Measurements from ENCODE around the gene IFNA17. TPM values are rescaled to one million over a fixed set of nuclear protein-coding genes. Genes with fewer than 3 reads are reported as not detected.
"Not testable (repeated sequence)": the region's sequence is repeated elsewhere in the genome, so short reads cannot be mapped to it uniquely, and the experiment has no call there.

Gene IFNA17
- total RNA-seq, 1 experiment from 2014 or later, result not detected

DNA sequence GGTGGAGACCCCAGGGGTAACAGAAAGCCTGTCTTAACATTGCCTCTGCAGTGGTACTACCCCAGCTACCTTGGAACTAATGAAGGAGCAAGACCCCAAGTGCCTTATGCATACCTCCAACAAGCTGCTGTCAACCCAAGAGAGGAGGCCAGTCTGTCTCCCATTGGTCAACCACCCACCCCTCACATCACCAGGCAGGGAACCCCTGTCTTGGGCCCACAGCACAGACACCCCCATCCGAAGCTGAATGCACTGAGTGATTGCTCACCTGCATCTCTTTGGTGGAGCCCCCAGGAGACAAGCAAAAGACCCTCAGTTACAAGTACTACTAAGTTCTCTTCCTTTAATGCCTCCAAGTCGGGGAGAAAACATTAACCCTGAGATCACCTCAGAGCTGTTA, 15.9 kb downstream of the IFNA17 start:
- BruUV-seq (replicated peaks); DNase-seq (ENCODE audit: low spot score); H3K9me3 ChIP-seq (ENCODE audit: low read depth, low read length, poor library complexity, severe bottlenecking); H3K27ac ChIP-seq (ENCODE audit: low read depth, low read length, poor library complexity, severe bottlenecking); intact Hi-C loops (cut with micrococcal nuclease; ENCODE audit: unreplicated experiment); CTCF ChIA-PET; H3K4me3 ChIP-seq (ENCODE audit: low read depth, low read length, poor library complexity, severe bottlenecking); H3K36me3 ChIP-seq (ENCODE audit: insufficient read depth, low read length, poor library complexity, severe bottlenecking); H3K4me1 ChIP-seq (ENCODE audit: insufficient read depth, low read length, poor library complexity, severe bottlenecking); POLR2A ChIA-PET (ENCODE audit: low non-redundant PET); H3K27me3 ChIP-seq (replicated peaks; ENCODE audit: insufficient read depth, low read depth, low read length, poor library complexity): not testable (repeated sequence)

GRCh38 chr9:21210782-21211181, 17.2 kb downstream of the IFNA17 start:
- H3K9me3 ChIP-seq (ENCODE audit: low read depth, low read length, poor library complexity, severe bottlenecking); intact Hi-C loops (cut with micrococcal nuclease; ENCODE audit: unreplicated experiment); POLR2A ChIA-PET (ENCODE audit: low non-redundant PET); H3K27ac ChIP-seq (ENCODE audit: low read depth, low read length, poor library complexity, severe bottlenecking); H3K4me1 ChIP-seq (ENCODE audit: insufficient read depth, low read length, poor library complexity, severe bottlenecking); H3K36me3 ChIP-seq (ENCODE audit: insufficient read depth, low read length, poor library complexity, severe bottlenecking); DNase-seq (ENCODE audit: low spot score); H3K4me3 ChIP-seq (ENCODE audit: low read depth, low read length, poor library complexity, severe bottlenecking); H3K27me3 ChIP-seq (replicated peaks; ENCODE audit: insufficient read depth, low read depth, low read length, poor library complexity); BruUV-seq (replicated peaks); CTCF ChIA-PET: not testable (repeated sequence)

- no peak for TF ChIP-seq EZH2 (IDR thresholded peaks at IDR 0.05; ENCODE audit: borderline replicate concordance, low read depth, low read length, poor library complexity, severe bottlenecking)
- TF ChIP-seq, protein P1, sequence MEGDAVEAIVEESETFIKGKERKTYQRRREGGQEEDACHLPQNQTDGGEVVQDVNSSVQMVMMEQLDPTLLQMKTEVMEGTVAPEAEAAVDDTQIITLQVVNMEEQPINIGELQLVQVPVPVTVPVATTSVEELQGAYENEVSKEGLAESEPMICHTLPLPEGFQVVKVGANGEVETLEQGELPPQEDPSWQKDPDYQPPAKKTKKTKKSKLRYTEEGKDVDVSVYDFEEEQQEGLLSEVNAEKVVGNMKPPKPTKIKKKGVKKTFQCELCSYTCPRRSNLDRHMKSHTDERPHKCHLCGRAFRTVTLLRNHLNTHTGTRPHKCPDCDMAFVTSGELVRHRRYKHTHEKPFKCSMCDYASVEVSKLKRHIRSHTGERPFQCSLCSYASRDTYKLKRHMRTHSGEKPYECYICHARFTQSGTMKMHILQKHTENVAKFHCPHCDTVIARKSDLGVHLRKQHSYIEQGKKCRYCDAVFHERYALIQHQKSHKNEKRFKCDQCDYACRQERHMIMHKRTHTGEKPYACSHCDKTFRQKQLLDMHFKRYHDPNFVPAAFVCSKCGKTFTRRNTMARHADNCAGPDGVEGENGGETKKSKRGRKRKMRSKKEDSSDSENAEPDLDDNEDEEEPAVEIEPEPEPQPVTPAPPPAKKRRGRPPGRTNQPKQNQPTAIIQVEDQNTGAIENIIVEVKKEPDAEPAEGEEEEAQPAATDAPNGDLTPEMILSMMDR (conservative IDR thresholded peaks at IDR 0.05; ENCODE audit: low read depth, low read length), result no peak
- Histone ChIP-seq H3K27me3 (replicated peaks; ENCODE audit: insufficient read depth, low read depth, low read length, poor library complexity) (no peaks in the 10 kb centered on the region), H3K9me3 (ENCODE audit: low read depth, low read length, poor library complexity, severe bottlenecking) (no peaks in the 10 kb centered on the region), H3K27ac (ENCODE audit: low read depth, low read length, poor library complexity, severe bottlenecking) (no peak overlapping the region), H3K4me3 (ENCODE audit: low read depth, low read length, poor library complexity, severe bottlenecking) (no peak overlapping the region), H3K36me3 (ENCODE audit: insufficient read depth, low read length, poor library complexity, severe bottlenecking) (no peaks in the 10 kb centered on the region), H3K4me1 (ENCODE audit: insufficient read depth, low read length, poor library complexity, severe bottlenecking) (no peaks in the 10 kb centered on the region)
- DNase-seq (ENCODE audit: low spot score), result no peak
- ChIA-PET POLR2A (ENCODE audit: low non-redundant PET) (no interaction called here), CTCF (no interaction called here)
- intact Hi-C loops (cut with micrococcal nuclease; ENCODE audit: unreplicated experiment), result no loop called here
- no TSS peak for BruUV-seq (replicated peaks)
Measured at GRCh38 chr9:21210311-21210710, 17.7 kb downstream of the IFNA17 start.

DNA sequence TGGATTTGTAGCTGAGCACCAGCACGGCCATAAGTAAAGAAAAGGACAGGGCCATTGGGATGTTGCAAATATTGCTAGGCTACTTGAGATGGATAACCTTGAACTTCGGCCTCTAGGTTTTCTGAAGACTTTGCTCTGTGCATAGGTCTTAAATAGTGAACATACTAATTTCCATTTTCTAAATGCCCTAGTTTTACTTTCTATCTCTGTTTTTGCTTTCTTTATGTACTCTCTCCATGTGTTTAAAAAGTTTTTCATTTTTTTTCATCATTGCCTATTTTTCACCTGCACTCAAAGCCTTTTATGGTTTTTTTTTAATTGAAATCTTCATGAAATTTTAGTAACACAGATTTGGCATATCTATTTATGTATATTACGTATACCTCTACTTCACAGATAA, 21.0 kb downstream of the IFNA17 start, which contains the start of gene IFNA10:
Gene IFNA10, minus strand, starts transcription at position 101 of the 400 bp plus-strand sequence. Its CDS starts 46 bp downstream, at position 55.
- H3K4me3 ChIP-seq (ENCODE audit: low read depth, low read length, poor library complexity, severe bottlenecking); CTCF ChIA-PET; H3K27me3 ChIP-seq (replicated peaks; ENCODE audit: insufficient read depth, low read depth, low read length, poor library complexity); POLR2A ChIA-PET (ENCODE audit: low non-redundant PET); H3K36me3 ChIP-seq (ENCODE audit: insufficient read depth, low read length, poor library complexity, severe bottlenecking); H3K9me3 ChIP-seq (ENCODE audit: low read depth, low read length, poor library complexity, severe bottlenecking); DNase-seq (ENCODE audit: low spot score); BruUV-seq (replicated peaks); intact Hi-C loops (cut with micrococcal nuclease; ENCODE audit: unreplicated experiment); H3K4me1 ChIP-seq (ENCODE audit: insufficient read depth, low read length, poor library complexity, severe bottlenecking); H3K27ac ChIP-seq (ENCODE audit: low read depth, low read length, poor library complexity, severe bottlenecking): not testable (repeated sequence)

- no peak overlapping the region for H3K27ac ChIP-seq (ENCODE audit: low read depth, low read length, poor library complexity, severe bottlenecking)
- H3K27me3 ChIP-seq (replicated peaks; ENCODE audit: insufficient read depth, low read depth, low read length, poor library complexity), result no peaks in the 10 kb centered on the region
- H3K4me3 ChIP-seq (ENCODE audit: low read depth, low read length, poor library complexity, severe bottlenecking), result no peak overlapping the region
- H3K4me1 ChIP-seq (ENCODE audit: insufficient read depth, low read length, poor library complexity, severe bottlenecking), result no peaks in the 10 kb centered on the region
- POLR2A ChIA-PET (ENCODE audit: low non-redundant PET), result no interaction called here
- intact Hi-C loops (cut with micrococcal nuclease; ENCODE audit: unreplicated experiment), result no loop called here
- CTCF ChIA-PET, result no interaction called here
- no peaks in the 10 kb centered on the region for H3K9me3 ChIP-seq (ENCODE audit: low read depth, low read length, poor library complexity, severe bottlenecking)
- TF ChIP-seq EZH2 (IDR thresholded peaks at IDR 0.05; ENCODE audit: borderline replicate concordance, low read depth, low read length, poor library complexity, severe bottlenecking), result no peak
- TF ChIP-seq, protein P1 (conservative IDR thresholded peaks at IDR 0.05; ENCODE audit: low read depth, low read length), result no peak
- H3K36me3 ChIP-seq (ENCODE audit: insufficient read depth, low read length, poor library complexity, severe bottlenecking), result no peaks in the 10 kb centered on the region
- no peak for DNase-seq (ENCODE audit: low spot score)
- no TSS peak for BruUV-seq (replicated peaks)
Measured at GRCh38 chr9:21205204-21205603, 22.8 kb downstream of the IFNA17 start.

DNA sequence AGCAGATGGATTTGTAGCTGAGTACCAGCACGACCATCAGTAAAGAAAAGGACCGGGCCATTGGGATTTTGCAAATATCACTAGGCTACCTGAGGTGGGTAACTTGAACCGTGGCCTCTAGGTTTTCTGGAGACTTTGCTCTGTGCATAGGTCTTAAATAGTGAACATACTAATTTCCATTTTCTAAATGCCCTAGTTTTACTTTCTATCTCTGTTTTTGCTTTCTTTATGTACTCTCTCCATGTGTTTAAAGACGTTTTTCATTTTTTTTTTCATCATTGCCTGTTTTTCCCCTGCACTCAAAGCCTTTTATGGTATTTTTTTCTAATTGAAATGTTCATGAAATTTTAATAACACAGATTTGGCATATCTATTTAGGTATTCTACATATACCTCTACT, 25.9 kb downstream of the IFNA17 start, which contains the start of gene IFNA7:
Gene IFNA7, minus strand, starts transcription at position 101 of the 400 bp plus-strand sequence. Its CDS starts 40 bp downstream, at position 61.
- H3K9me3 ChIP-seq (ENCODE audit: low read depth, low read length, poor library complexity, severe bottlenecking); H3K27ac ChIP-seq (ENCODE audit: low read depth, low read length, poor library complexity, severe bottlenecking); DNase-seq (ENCODE audit: low spot score); H3K4me1 ChIP-seq (ENCODE audit: insufficient read depth, low read length, poor library complexity, severe bottlenecking); intact Hi-C loops (cut with micrococcal nuclease; ENCODE audit: unreplicated experiment); CTCF ChIA-PET; BruUV-seq (replicated peaks); POLR2A ChIA-PET (ENCODE audit: low non-redundant PET); H3K36me3 ChIP-seq (ENCODE audit: insufficient read depth, low read length, poor library complexity, severe bottlenecking); H3K4me3 ChIP-seq (ENCODE audit: low read depth, low read length, poor library complexity, severe bottlenecking); H3K27me3 ChIP-seq (replicated peaks; ENCODE audit: insufficient read depth, low read depth, low read length, poor library complexity): not testable (repeated sequence)

Measured in A673 (cell line).